Panc1 (cell line): Measurements from ENCODE around the gene PGC. TPM values are rescaled to one million over a fixed set of nuclear protein-coding genes. Genes with fewer than 3 reads are reported as not detected.

Experiments used
- ATAC-seq: fragments of 200-7000 bp; cut with Tn5 transposase; 2 replicates; pipeline ENCODE4 v1.9.1; 2020; ENCODE audit warnings: mild to moderate bottlenecking, moderate library complexity
- BruUV-seq: library from RNA; stranded (reverse); fragments of 400-500 nt; replicated peaks from 2 replicates; lab custom pipeline; 2021; lab: Mats Ljungman, UMichigan
- CTCF ChIA-PET: fragments of 300-600 bp; sonication (Branson Sonifier 250); formaldehyde crosslinking; loops from one replicate; lab custom pipeline; 2022; ENCODE audit warnings: antibody characterized with exemption; lab: Charles Lee
- POLR2A ChIA-PET: fragments of 300-600 bp; sonication (Branson Sonifier 250); formaldehyde crosslinking; loops from one replicate; lab custom pipeline; 2022; ENCODE audit warnings: antibody characterized with exemption; lab: Charles Lee
- DNase-seq: peaks from one replicate; pipeline ENCODE4 v3.0.0-alpha.2; 2010; ENCODE audit warnings: low read depth, low spot score
- H3K27ac ChIP-seq: 2 replicates; pipeline ENCODE4 v1.5.1; 2011; ENCODE audit warnings: mild to moderate bottlenecking, low read length, inconsistent platforms
- H3K27me3 ChIP-seq: fragments of 200-500 bp; sonication (Bioruptor generic); 2 replicates; pipeline ENCODE4 v1.6.0; 2014; ENCODE audit warnings: low read length, inconsistent platforms; ENCODE audit not compliant: control insufficient read depth, insufficient read depth
- H3K36me3 ChIP-seq: fragments of 200-500 bp; sonication (Bioruptor generic); 2 replicates; pipeline ENCODE4 v1.5.1; 2014; ENCODE audit warnings: inconsistent platforms, mild to moderate bottlenecking, low read length, moderate library complexity; ENCODE audit not compliant: control insufficient read depth, insufficient read depth
- H3K4me1 ChIP-seq: 2 replicates; pipeline ENCODE4 v1.5.1; 2011; ENCODE audit warnings: inconsistent platforms, mild to moderate bottlenecking, low read length, moderate library complexity; ENCODE audit not compliant: control insufficient read depth, insufficient read depth
- H3K4me3 ChIP-seq, 2 experiments: 2 replicates each; pipeline ENCODE4 v1.5.1; 2011 to 2012; ENCODE audit warnings: low read depth in 2 of 2, low read length in 2 of 2, mild to moderate bottlenecking in 2 of 2, inconsistent platforms in 1 of 2, moderate library complexity in 1 of 2
- H3K9me3 ChIP-seq: fragments of 200-500 bp; sonication (Bioruptor generic); 2 replicates; pipeline ENCODE4 v1.5.1; 2014; ENCODE audit warnings: low read depth, mild to moderate bottlenecking, inconsistent platforms, low read length, moderate library complexity; ENCODE audit not compliant: control insufficient read depth, insufficient read depth
- CTCF ChIP-seq: fragments of 450-650 bp; IDR thresholded peaks from 2 replicates; pipeline ENCODE4 v1.5.1; 2017; ENCODE audit warnings: mild to moderate bottlenecking
- POLR2AphosphoS5 ChIP-seq: IDR thresholded peaks from 2 replicates; pipeline ENCODE4 v1.6.1; 2012; ENCODE audit warnings: mild to moderate bottlenecking, low read depth, low read length, moderate library complexity
- SIN3A ChIP-seq: IDR thresholded peaks from 2 replicates; pipeline ENCODE4 v1.6.1; 2012; ENCODE audit warnings: low read depth, mild to moderate bottlenecking, low read length, moderate library complexity, borderline replicate concordance; ENCODE audit not compliant: insufficient read depth
- TCF7L2 ChIP-seq: IDR thresholded peaks from 2 replicates; pipeline ENCODE4 v1.6.1; 2011; ENCODE audit warnings: mild to moderate bottlenecking, low read depth, low read length, inconsistent platforms
- in situ Hi-C: cut with HindIII; loops from 2 replicates; pipeline ENCODE4 v1.10.0; 2016; ENCODE audit warnings: low sequenced_read_pairs, low pct_unique_long_range_greater_than_20kb
- intact Hi-C: fragments of 100-400 bp; cut with micrococcal nuclease; formaldehyde crosslinking; loops from one replicate; pipeline ENCODE4 v1.10.0; 2022; ENCODE audit not compliant: unreplicated experiment
- total RNA-seq: library from RNA; stranded (reverse); gene quantifications from one replicate; pipeline ENCODE4 v1.2.1, GENCODE V29; 2021; ENCODE audit not compliant: unreplicated experiment
- TF ChIP-seq, protein P1 (sequence below), 2 experiments: IDR thresholded peaks; 2 replicates each; pipeline ENCODE4 v1.6.1; 2011 to 2012; ENCODE audit warnings: low read depth in 2 of 2, control low read depth in 1 of 2, low read length in 1 of 2, mild to moderate bottlenecking in 1 of 2, moderate library complexity in 1 of 2; ENCODE audit not compliant: insufficient read depth in 1 of 2

PGC gene
- total RNA-seq, 1 experiment from 2014 or later, result 0.18 TPM

DNA sequence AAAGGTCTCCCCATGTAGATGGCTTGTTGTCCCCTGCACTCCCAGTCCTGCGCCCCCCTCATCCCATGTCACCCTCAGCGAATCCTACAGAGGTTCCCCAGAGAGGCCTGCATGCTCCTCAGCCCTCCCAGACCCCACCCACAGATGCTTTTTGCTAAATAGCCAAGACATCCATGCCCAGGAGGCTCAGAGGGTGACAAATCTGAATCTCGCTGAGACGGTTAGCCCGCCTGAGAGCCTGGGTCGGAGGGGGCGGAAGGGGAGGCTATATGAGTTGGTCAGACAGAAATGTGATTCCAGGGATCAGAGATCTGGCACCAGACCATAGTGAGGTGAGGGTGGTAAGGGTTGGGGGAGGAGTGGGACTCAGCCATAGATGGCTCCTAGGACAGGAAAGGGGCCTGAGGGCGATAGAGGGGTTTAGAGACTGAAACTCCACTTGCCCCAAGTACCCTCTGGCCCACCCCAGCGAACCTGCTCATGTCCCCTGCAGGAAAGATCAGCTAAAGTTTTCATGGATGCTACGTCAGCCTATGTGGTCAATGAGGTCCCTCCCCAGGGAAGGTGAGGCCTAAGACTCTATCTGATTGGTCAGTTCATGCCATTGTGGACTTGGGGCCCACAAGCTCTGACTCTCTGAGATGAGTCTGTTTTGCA, 45.0 kb downstream of the PGC start:
- intact Hi-C loops, result no loop called here
- TF ChIP-seq CTCF (no peak), TCF7L2 (no peak), SIN3A (no peak), POLR2AphosphoS5 (no peak)
- TF ChIP-seq, protein P1, sequence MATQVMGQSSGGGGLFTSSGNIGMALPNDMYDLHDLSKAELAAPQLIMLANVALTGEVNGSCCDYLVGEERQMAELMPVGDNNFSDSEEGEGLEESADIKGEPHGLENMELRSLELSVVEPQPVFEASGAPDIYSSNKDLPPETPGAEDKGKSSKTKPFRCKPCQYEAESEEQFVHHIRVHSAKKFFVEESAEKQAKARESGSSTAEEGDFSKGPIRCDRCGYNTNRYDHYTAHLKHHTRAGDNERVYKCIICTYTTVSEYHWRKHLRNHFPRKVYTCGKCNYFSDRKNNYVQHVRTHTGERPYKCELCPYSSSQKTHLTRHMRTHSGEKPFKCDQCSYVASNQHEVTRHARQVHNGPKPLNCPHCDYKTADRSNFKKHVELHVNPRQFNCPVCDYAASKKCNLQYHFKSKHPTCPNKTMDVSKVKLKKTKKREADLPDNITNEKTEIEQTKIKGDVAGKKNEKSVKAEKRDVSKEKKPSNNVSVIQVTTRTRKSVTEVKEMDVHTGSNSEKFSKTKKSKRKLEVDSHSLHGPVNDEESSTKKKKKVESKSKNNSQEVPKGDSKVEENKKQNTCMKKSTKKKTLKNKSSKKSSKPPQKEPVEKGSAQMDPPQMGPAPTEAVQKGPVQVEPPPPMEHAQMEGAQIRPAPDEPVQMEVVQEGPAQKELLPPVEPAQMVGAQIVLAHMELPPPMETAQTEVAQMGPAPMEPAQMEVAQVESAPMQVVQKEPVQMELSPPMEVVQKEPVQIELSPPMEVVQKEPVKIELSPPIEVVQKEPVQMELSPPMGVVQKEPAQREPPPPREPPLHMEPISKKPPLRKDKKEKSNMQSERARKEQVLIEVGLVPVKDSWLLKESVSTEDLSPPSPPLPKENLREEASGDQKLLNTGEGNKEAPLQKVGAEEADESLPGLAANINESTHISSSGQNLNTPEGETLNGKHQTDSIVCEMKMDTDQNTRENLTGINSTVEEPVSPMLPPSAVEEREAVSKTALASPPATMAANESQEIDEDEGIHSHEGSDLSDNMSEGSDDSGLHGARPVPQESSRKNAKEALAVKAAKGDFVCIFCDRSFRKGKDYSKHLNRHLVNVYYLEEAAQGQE (IDR thresholded peaks at IDR 0.05; ENCODE audit: insufficient read depth in 1 of 2, low read depth in 2 of 2, low read length in 1 of 2), result no peak
- BruUV-seq, result no TSS peak
- Histone ChIP-seq H3K36me3 (no peaks in the 10 kb centered on the region; the same call in 1 of the 2 replicates), H3K27me3 (no peaks in the 10 kb centered on the region), H3K4me3 (no peak overlapping the region), H3K9me3 (no peaks in the 10 kb centered on the region), H3K27ac (no peak overlapping the region), H3K4me1 (peaks cover 3% of the 10 kb centered on the region)
- ChIA-PET POLR2A (interaction anchor here (0.7 kb wide), 1 partner anchor 25 kb away, joined by 3 read pairs; no protein-coding TSS in a partner anchor), CTCF (no interaction called here)
- in situ Hi-C loops, result no loop called here
- ATAC-seq (no peak), DNase-seq (no peak)

DNA sequence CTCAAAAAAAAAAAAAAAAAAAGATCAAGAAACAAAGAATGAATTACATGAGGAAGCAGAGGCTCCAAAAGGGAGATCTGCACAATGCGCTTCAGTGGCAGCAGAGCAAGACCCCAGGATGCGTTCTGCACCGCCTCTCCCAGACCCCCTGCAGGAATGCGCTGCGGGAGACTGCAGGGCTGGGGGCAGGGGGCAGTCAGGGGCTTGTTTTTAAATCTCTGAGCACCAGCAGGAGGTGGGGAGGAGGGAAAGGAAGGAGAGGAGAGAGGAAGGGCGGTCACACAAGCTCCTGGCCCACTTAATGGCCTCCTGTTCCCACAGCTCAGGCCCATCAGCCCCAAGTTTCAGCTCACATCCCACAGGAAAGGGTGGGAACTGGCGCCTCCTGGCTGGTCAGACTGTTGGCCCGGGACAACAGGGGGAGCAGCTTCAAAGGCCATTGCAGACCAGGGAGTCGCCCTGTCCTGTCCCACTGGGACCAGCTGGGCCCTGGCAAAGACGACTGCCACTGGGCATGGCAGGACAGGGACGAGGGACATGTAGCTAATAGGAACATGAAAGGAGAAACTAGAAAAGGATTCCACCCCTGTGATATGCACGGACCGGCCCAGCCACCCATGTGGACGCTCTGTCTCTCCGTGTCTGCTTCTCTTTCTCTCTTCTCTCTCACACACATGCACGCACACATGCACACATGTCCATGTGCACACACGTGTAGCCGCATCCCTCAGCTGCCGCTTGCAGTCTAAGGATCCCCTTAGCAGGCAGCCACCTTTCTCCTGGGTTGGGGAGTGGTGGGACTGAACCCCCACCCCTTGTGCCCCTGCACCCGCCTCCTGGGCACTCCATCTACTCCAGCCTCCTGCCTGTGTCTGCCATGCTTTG, 46.5 kb downstream of the PGC start:
- in situ Hi-C loops (no loop called here), intact Hi-C loops (no loop called here)
- ATAC-seq (no peak), DNase-seq (no peak)
- BruUV-seq, result no TSS peak
- Histone ChIP-seq H3K4me1 (no peaks in the 10 kb centered on the region), H3K27me3 (no peaks in the 10 kb centered on the region), H3K4me3 (no peak overlapping the region), H3K9me3 (no peaks in the 10 kb centered on the region), H3K36me3 (no peaks in the 10 kb centered on the region; the same call in 1 of the 2 replicates), H3K27ac (no peak overlapping the region)
- CTCF ChIA-PET, result interaction anchor here (0.6 to 1.2 kb wide), 2 partner anchors 33 to 79 kb away, joined by 3 to 6 read pairs; partner anchors contain the start of gene FRS3
- POLR2A ChIA-PET, result no interaction called here
- TF ChIP-seq TCF7L2 (no peak), POLR2AphosphoS5 (no peak), CTCF (no peak), SIN3A (no peak)
- TF ChIP-seq, protein P1 (IDR thresholded peaks at IDR 0.05; ENCODE audit: insufficient read depth in 1 of 2, low read depth in 2 of 2, low read length in 1 of 2), result no peak
